Neural progenitor cell (in vitro differentiated cells): ENCODE data around the gene SMPD2. TPM values are rescaled to one million over a fixed set of nuclear protein-coding genes. Genes with fewer than 3 reads are reported as not detected.

ENCODE experiments used
- DNase-seq: peaks from one replicate; pipeline ENCODE4 v3.0.0-alpha.2; 2016; ENCODE audit warnings: low spot score
- H2AFZ ChIP-seq: fragments of 200-600 bp; sonication (generic); replicated peaks from 2 replicates; pipeline ENCODE4 v1.6.1; 2016; ENCODE audit warnings: antibody characterized with exemption
- H3F3A ChIP-seq: fragments of 200-600 bp; sonication (generic); 2 replicates; pipeline ENCODE4 v1.6.1; 2016; ENCODE audit warnings: antibody characterized with exemption, low read depth
- H3K27ac ChIP-seq: fragments of 200-600 bp; sonication (generic); 2 replicates; pipeline ENCODE4 v1.5.1; 2016; ENCODE audit warnings: mild to moderate bottlenecking
- H3K27me3 ChIP-seq: fragments of 200-600 bp; sonication (generic); 2 replicates; pipeline ENCODE4 v1.6.1; 2016; ENCODE audit warnings: mild to moderate bottlenecking, moderate library complexity
- H3K36me3 ChIP-seq: fragments of 200-600 bp; sonication (generic); 2 replicates; pipeline ENCODE4 v1.5.1; 2016
- H3K4me1 ChIP-seq: fragments of 200-600 bp; sonication (generic); 2 replicates; pipeline ENCODE4 v1.6.1; 2016; ENCODE audit warnings: mixed run types
- H3K4me2 ChIP-seq: fragments of 200-600 bp; sonication (generic); 2 replicates; pipeline ENCODE4 v1.6.1; 2016
- H3K4me3 ChIP-seq: fragments of 200-600 bp; sonication (generic); 2 replicates; pipeline ENCODE4 v1.5.1; 2016
- H3K79me2 ChIP-seq: fragments of 200-600 bp; sonication (generic); 2 replicates; pipeline ENCODE4 v1.6.1; 2016; ENCODE audit warnings: low read depth
- H3K9ac ChIP-seq: fragments of 200-600 bp; sonication (generic); 2 replicates; pipeline ENCODE4 v1.6.1; 2016
- H3K9me3 ChIP-seq: fragments of 200-600 bp; sonication (generic); 2 replicates; pipeline ENCODE4 v1.5.1; 2016; ENCODE audit warnings: low read depth
- H4K20me1 ChIP-seq: fragments of 200-600 bp; sonication (generic); 2 replicates; pipeline ENCODE4 v1.6.1; 2016; ENCODE audit warnings: low read depth
- H3K27ac Mint-ChIP-seq: 3 replicates; pipeline ENCODE4 v1.8.0; 2021; ENCODE audit warnings: mixed read lengths
- H3K27me3 Mint-ChIP-seq: 2 replicates; pipeline ENCODE4 v1.8.0; 2022; ENCODE audit warnings: low read depth, mild to moderate bottlenecking, inconsistent platforms, moderate library complexity, mixed read lengths; ENCODE audit not compliant: insufficient read depth
- H3K36me3 Mint-ChIP-seq: 3 replicates; pipeline ENCODE4 v1.8.0; 2021; ENCODE audit warnings: mixed read lengths
- H3K4me1 Mint-ChIP-seq: 3 replicates; pipeline ENCODE4 v1.8.0; 2021; ENCODE audit warnings: mixed read lengths
- H3K4me3 Mint-ChIP-seq: 3 replicates; pipeline ENCODE4 v1.8.0; 2021; ENCODE audit warnings: mild to moderate bottlenecking, moderate library complexity, mixed read lengths
- H3K9me3 Mint-ChIP-seq: 3 replicates; pipeline ENCODE4 v1.8.0; 2020; ENCODE audit warnings: mixed read lengths
- CTCF ChIP-seq: fragments of 200-600 bp; sonication (generic); IDR thresholded peaks from 2 replicates; pipeline ENCODE4 v1.5.1; 2017; ENCODE audit warnings: antibody characterized with exemption, mild to moderate bottlenecking
- EZH2 ChIP-seq: fragments of 200-600 bp; sonication (generic); IDR thresholded peaks from 2 replicates; pipeline ENCODE4 v1.6.1; 2017; ENCODE audit warnings: antibody characterized with exemption, mild to moderate bottlenecking, moderate library complexity
- EZH2phosphoT487 ChIP-seq: fragments of 200-600 bp; sonication (generic); IDR thresholded peaks from 2 replicates; pipeline ENCODE4 v1.6.1; 2017; ENCODE audit warnings: antibody characterized with exemption
- total RNA-seq: library from RNA; depleted of rRNA; stranded (reverse); fragments of >200 nt; gene quantifications from 2 replicates; pipeline ENCODE4 v1.2.3, GENCODE V29; 2015; ENCODE audit warnings: low replicate concordance

SMPD2 gene
- total RNA-seq, 1 donor from 2014 or later = 10.3 TPM

DNA sequence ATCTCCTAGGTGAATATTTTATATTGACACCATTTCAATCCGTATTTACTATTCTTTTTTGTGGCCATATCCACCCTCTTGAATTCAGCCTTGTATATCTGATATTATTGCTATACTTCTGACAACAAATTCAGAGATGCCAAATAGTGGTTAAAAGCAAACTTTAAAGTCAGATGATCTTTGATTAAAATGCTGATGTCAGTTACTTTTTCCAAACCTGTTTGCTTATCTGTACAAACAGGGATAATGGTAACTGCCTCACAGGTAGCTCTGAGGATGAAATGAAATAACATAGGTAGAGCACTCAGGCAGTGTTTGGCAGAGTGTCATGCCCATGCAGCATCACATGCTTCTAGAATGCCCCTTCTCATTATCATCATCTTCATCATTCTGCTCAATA, 19.3 kb upstream of the SMPD2 start:
- H3K4me1 Mint-ChIP-seq = no peaks in the 10 kb centered on the region
- no peak overlapping the region for H2AFZ ChIP-seq
- H3K27ac ChIP-seq = no peak overlapping the region
- no peaks in the 10 kb centered on the region for H3K36me3 ChIP-seq
- no peaks in the 10 kb centered on the region for H3F3A ChIP-seq
- no peak for TF ChIP-seq EZH2
- TF ChIP-seq CTCF = no peak
- no peak for TF ChIP-seq EZH2phosphoT487
- no peaks in the 10 kb centered on the region for H3K79me2 ChIP-seq
- H3K4me3 ChIP-seq = no peak overlapping the region
- H3K27me3 Mint-ChIP-seq = peaks cover 2% of the 10 kb centered on the region
- no peaks in the 10 kb centered on the region for H3K9me3 ChIP-seq
- H3K4me2 ChIP-seq = no peak overlapping the region
- H3K9ac ChIP-seq = no peak overlapping the region
- no peak overlapping the region for H3K27ac Mint-ChIP-seq
- H3K36me3 Mint-ChIP-seq = peaks cover 4% of the 10 kb centered on the region
- peaks cover 4% of the 10 kb centered on the region for H3K4me1 ChIP-seq
- no peak for DNase-seq
- no peaks in the 10 kb centered on the region for H3K27me3 ChIP-seq
- H4K20me1 ChIP-seq = no peaks in the 10 kb centered on the region
- H3K9me3 Mint-ChIP-seq = no peaks in the 10 kb centered on the region
- no peak overlapping the region for H3K4me3 Mint-ChIP-seq

- Mint-ChIP-seq H3K4me3 (no peak overlapping the region), H3K27me3 (peaks cover 4% of the 10 kb centered on the region), H3K9me3 (no peaks in the 10 kb centered on the region), H3K4me1 (no peaks in the 10 kb centered on the region), H3K27ac (no peak overlapping the region), H3K36me3 (peaks cover 1% of the 10 kb centered on the region)
- Histone ChIP-seq H3K4me2 (no peak overlapping the region), H3K27me3 (no peaks in the 10 kb centered on the region), H3K4me1 (peaks cover 4% of the 10 kb centered on the region), H4K20me1 (no peaks in the 10 kb centered on the region), H3K27ac (no peak overlapping the region), H3K36me3 (no peaks in the 10 kb centered on the region), H3F3A (no peaks in the 10 kb centered on the region), H2AFZ (no peak overlapping the region), H3K4me3 (no peak overlapping the region), H3K9ac (no peak overlapping the region), H3K79me2 (no peaks in the 10 kb centered on the region), H3K9me3 (no peaks in the 10 kb centered on the region)
- DNase-seq = no peak
- TF ChIP-seq EZH2 (no peak), EZH2phosphoT487 (no peak), CTCF (no peak)
Observed at GRCh38 chr6:109424946-109425345, 15.6 kb upstream of the SMPD2 start.

DNA sequence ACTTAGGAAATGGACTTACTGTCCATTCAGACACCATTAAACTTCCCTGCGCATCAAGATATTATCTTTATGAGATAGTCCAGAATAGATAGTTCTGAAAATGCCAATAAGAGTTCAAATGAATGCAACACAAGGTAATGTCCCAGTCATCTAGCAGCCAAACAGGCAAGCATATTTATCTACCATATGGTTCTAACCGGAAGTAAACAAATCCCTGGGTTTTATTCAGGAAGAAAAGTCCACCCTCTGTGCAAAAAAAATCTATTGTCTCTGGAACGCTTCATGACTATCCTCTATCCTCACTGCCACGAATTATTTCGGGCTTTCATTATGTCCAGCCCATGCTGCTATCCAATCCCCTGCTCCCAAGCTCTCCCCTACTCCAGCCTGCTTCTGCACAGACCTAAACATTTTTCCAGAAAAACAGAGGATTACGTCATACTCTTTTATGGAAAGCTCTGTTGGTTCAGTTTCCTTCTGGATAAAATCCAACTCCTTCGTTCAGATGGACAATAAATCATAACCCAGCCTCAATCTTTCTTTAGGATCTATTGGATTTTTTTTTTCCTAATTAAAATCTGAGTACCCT, 11.5 kb upstream of the SMPD2 start:
- Histone ChIP-seq H2AFZ (no peak overlapping the region), H3K27ac (no peak overlapping the region), H3K4me3 (no peak overlapping the region), H4K20me1 (no peaks in the 10 kb centered on the region), H3K36me3 (no peaks in the 10 kb centered on the region), H3K79me2 (no peaks in the 10 kb centered on the region), H3K27me3 (no peaks in the 10 kb centered on the region), H3K4me1 (peaks cover 4% of the 10 kb centered on the region), H3K4me2 (no peak overlapping the region), H3F3A (no peaks in the 10 kb centered on the region), H3K9me3 (no peaks in the 10 kb centered on the region), H3K9ac (no peak overlapping the region)
- no peak for DNase-seq
- Mint-ChIP-seq H3K36me3 (peaks cover 2% of the 10 kb centered on the region), H3K9me3 (no peaks in the 10 kb centered on the region), H3K27ac (no peak overlapping the region), H3K4me3 (no peak overlapping the region), H3K27me3 (peaks cover 4% of the 10 kb centered on the region), H3K4me1 (no peaks in the 10 kb centered on the region)
- no peak for TF ChIP-seq EZH2
- no peak for TF ChIP-seq CTCF
- no peak for TF ChIP-seq EZH2phosphoT487
